Measurements from ENCODE around the gene RMC1.
"Not testable (repeated sequence)": the region's sequence is repeated elsewhere in the genome, so short reads cannot be mapped to it uniquely, and the experiment has no call there.

RMC1 gene

GRCh38 chr18:23572570-23572969, 69.3 kb downstream of the RMC1 start:
- Mint-ChIP-seq H3K27ac (no peak overlapping the region), H3K9me3 (no peaks in the 10 kb centered on the region), H3K4me1 (ENCODE audit: low read depth) (peaks cover 38% of the 10 kb centered on the region), H3K27me3 (no peaks in the 10 kb centered on the region), H3K36me3 (ENCODE audit: low read depth) (peaks cover 75% of the 10 kb centered on the region), H3K4me3 (no peak overlapping the region)
- no peak for DNase-seq

DNA sequence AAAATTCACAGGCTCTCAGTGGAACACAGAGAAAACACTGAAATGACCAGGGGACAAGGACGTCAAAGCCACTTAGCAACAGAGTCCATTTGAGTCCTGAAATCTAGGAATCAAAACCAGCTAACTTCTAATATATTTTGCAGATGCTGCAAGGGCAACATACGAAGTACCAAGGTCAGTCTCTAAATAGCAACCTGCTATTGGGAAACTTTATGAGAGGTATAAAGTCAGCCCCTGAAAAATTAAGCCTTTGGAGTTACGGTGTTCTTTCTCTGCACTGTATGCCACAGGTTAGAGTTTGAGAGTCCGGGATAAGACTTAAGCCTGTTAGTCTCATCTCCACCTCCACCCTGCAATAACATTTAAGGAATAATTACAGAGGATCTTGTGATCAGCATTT, 69.7 kb downstream of the RMC1 start:
- Mint-ChIP-seq H3K36me3 (ENCODE audit: low read depth) (peaks cover 73% of the 10 kb centered on the region), H3K4me3 (no peak overlapping the region), H3K9me3 (no peaks in the 10 kb centered on the region), H3K27me3 (no peaks in the 10 kb centered on the region), H3K4me1 (ENCODE audit: low read depth) (peaks cover 38% of the 10 kb centered on the region), H3K27ac (peak overlapping the region; percentile 79)
- no peak for DNase-seq

DNA sequence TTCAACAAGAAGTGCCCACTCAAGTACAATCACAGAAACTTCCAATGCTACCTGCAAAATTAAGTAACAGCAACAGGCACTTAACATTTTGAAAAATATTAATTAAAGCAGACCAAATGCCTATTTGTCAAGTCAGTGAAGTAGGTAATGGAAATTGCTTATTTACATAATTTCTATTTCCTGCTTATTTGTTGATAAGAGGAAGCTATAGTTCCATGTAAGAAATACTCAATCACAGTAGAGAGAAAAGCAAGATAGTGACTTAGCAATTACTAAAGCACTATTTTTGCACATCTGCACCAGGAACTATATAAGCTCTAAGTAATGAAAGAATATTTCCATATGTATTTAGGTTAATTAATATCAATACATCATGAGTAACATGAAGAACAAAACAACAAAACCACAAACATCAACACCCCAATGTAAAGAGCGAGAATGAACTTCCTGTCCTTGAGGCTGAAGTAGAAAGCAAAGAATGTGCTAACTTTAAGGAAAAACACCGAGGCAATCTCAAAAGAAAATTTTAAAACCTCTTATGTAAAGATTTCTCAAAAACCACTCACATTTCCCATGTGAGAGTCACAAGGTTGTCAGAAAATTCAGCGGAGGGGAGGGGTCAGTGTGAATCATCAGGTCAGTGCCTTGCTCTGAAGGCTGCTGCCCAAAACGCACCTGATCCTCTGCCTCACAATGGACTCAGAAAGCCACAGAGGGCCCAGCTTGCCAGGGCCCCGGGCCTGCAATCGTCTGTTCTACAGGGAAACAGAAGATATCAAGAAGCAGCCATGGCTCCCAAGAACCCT, 70.5 kb downstream of the RMC1 start:
- Mint-ChIP-seq H3K27me3 (no peaks in the 10 kb centered on the region), H3K9me3 (no peaks in the 10 kb centered on the region), H3K27ac (peak overlapping the region; percentile 79), H3K4me1 (ENCODE audit: low read depth) (peaks cover 41% of the 10 kb centered on the region), H3K36me3 (ENCODE audit: low read depth) (peaks cover 69% of the 10 kb centered on the region), H3K4me3 (peak overlapping the region; percentile 2)
- no peak for DNase-seq

DNA sequence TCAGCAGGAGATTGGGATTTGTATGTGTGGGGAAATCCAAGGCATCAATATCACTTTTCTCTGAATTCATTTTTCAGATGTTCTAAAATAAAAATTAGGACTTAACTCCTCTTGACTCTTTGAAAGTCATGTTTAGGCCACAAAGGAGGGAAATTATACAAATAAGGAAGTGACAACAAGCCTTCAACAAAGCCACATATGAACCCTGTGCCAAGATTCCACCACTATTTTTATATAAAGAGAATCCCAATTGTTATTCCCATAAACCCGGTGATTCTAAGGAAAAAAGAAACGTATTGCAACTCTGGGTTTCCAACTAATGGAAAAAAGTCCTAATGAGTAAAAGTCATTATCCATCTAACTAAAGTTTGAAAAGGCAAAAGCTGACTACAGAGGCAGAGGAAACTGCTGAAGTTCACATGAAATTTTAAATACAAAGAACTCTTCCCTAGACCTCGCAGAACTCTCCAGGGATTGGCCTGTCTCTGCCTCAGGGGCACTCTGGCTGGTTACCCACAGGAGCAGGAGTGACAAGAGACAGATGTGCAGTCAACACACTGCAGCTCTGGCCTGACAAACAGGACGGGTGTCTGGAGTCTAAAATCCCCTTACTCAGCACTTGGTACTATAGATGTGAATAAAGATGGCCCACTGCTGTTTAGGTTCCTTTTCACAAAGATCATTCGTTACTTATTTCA, 71.4 kb downstream of the RMC1 start:
- Mint-ChIP-seq H3K4me3 (no peak overlapping the region), H3K4me1 (ENCODE audit: low read depth) (peaks cover 48% of the 10 kb centered on the region), H3K27ac (peak overlapping the region; percentile 79), H3K36me3 (ENCODE audit: low read depth) (peaks cover 62% of the 10 kb centered on the region), H3K27me3 (no peaks in the 10 kb centered on the region), H3K9me3 (no peaks in the 10 kb centered on the region)
- DNase-seq: no peak

DNA sequence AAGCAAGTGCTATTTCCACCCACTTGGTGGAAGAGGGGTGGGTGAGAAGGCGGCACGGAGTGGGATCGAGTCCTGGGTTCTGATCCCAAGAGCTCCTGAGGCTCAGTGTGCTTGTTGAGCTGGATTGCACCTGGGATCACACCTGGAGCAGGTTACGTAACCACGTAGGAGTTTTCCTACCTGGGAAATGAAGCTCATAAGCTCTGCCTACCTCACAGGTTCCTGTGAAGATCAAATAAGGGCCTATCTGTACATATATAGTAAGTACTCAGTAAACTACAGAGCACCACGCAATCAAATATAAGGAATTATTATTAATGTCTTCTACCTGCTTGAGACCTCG, 72.0 kb downstream of the RMC1 start:
- H3K27me3 Mint-ChIP-seq: no peaks in the 10 kb centered on the region
- H3K27ac Mint-ChIP-seq: peak overlapping the region; percentile 79
- H3K4me3 Mint-ChIP-seq: no peak overlapping the region
- no peaks in the 10 kb centered on the region for H3K9me3 Mint-ChIP-seq
- no peak for DNase-seq
- H3K4me1 Mint-ChIP-seq (ENCODE audit: low read depth): peaks cover 52% of the 10 kb centered on the region
- H3K36me3 Mint-ChIP-seq (ENCODE audit: low read depth): peaks cover 57% of the 10 kb centered on the region

DNA sequence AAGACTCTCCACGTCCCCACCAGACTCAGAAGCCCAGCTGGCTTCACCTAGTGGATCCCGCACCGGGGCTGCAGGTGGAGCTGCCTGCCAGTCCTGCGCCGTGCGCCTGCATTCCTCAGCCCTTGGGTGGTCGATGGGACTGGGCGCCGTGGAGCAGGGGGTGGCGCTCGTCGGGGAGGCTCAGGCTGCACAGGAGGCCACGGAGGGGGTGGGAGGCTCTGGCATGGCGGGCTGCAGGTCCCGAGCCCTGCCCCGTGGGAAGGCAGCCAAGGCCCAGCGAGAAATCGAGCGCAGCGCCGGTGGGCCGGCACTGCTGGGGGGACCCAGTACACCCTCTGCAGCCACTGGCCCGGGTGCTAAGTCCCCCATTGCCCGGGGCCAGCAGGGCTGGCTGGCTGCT, 74.2 kb downstream of the RMC1 start:
- H3K9me3 Mint-ChIP-seq, H3K27ac Mint-ChIP-seq, DNase-seq, H3K27me3 Mint-ChIP-seq, H3K4me3 Mint-ChIP-seq: not testable (repeated sequence)
- Mint-ChIP-seq H3K4me1 (ENCODE audit: low read depth) (peaks cover 66% of the 10 kb centered on the region), H3K36me3 (ENCODE audit: low read depth) (peaks cover 56% of the 10 kb centered on the region)

GRCh38 chr18:23578067-23578701, 74.9 kb downstream of the RMC1 start:
- Mint-ChIP-seq H3K27ac (no peak overlapping the region), H3K27me3 (no peaks in the 10 kb centered on the region), H3K9me3 (no peaks in the 10 kb centered on the region), H3K4me1 (ENCODE audit: low read depth) (peaks cover 65% of the 10 kb centered on the region), H3K4me3 (no peak overlapping the region), H3K36me3 (ENCODE audit: low read depth) (peaks cover 58% of the 10 kb centered on the region)
- no peak for DNase-seq

DNA sequence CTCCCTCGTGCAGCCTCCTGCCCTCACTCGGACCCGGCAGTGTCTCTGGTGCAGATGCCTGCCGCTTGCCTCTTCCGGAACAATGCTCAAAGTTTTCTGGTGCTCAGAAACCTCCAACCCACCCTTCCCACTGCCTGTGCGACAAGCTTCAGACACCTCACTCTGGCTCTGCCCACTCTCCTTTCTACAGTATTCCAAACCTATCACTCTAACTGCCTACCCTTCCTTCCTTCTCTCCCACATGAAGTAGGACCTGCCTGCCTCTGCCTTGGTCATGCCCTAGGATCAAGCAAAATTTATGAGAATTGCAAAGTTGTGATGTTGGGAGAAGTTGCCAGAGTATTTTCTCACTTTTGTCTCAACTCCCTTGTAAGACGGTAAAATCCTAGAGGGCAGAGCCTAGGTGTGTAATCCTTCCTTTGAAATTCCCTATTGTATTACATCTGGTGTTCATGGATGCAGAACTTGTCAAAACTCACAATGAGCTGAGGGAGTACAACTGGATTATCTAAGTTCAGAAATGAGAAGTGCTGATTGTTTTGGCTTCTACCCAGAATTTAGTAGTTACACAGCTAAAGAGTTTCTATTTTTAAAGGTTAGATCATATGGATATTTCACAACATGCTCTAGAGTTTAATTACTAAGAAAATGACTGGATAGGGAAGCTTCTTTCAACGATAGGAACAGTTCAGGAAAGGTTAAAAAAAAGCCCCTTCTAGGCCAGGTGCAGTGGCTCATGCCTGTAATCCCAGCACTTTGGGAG, 75.8 kb downstream of the RMC1 start:
- Mint-ChIP-seq H3K9me3 (no peaks in the 10 kb centered on the region), H3K36me3 (ENCODE audit: low read depth) (peaks cover 59% of the 10 kb centered on the region), H3K27ac (no peak overlapping the region), H3K27me3 (no peaks in the 10 kb centered on the region), H3K4me1 (ENCODE audit: low read depth) (peaks cover 65% of the 10 kb centered on the region), H3K4me3 (no peak overlapping the region)
- DNase-seq: no peak

- H3K27me3 Mint-ChIP-seq: no peaks in the 10 kb centered on the region
- peaks cover 51% of the 10 kb centered on the region for H3K36me3 Mint-ChIP-seq (ENCODE audit: low read depth)
- H3K4me3 Mint-ChIP-seq: no peak overlapping the region
- no peak for DNase-seq
- H3K27ac Mint-ChIP-seq: peak overlapping the region; percentile 15
- H3K4me1 Mint-ChIP-seq (ENCODE audit: low read depth): peaks cover 62% of the 10 kb centered on the region
- no peaks in the 10 kb centered on the region for H3K9me3 Mint-ChIP-seq
Observed at GRCh38 chr18:23580677-23581367, 77.5 kb downstream of the RMC1 start.

All from activated T-cell treated with anti-CD3 and anti-CD28 coated beads, Interleukin-2, amount 50 U/mL, for 24 hours (primary cell).